GM21515 (cell line): ENCODE results near the gene ACER1.
A peak's percentile ranks its signal among the peaks of the same experiment; 100 is the strongest.
"Not testable (repeated sequence)": the region's sequence is repeated elsewhere in the genome, so short reads cannot be mapped to it uniquely, and the experiment has no call there.

ENCODE experiments used
- ATAC-seq: cut with Tn5 transposase; IDR thresholded peaks from one replicate; pipeline ENCODE4 v1.9.1; 2021; ENCODE audit not compliant: unreplicated experiment

Gene ACER1

DNA sequence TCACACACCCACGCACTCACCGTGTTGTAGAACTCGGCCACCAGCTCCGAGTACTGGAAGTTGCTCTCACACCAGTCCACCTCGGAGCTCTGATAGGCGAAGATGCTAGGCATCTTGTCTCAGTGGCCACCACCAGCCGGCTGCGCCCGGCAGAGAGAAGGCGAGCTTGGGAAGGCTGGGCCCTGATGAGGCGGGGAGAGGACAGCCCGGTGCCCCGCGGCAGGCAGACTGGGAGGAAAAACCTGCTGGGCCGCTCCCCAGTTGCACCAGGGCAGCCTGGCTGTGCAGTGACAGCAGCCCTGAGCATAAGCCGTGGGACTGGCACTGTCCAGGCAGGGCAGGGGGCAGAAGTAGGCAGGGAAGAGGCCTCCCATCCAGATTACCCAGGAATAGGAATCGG, at the start of gene ACER1:
ACER1 (minus strand) TSS at position 174 of the 400 bp plus-strand sequence; CDS start at position 113, 61 bp downstream.
- no peak for ATAC-seq

DNA sequence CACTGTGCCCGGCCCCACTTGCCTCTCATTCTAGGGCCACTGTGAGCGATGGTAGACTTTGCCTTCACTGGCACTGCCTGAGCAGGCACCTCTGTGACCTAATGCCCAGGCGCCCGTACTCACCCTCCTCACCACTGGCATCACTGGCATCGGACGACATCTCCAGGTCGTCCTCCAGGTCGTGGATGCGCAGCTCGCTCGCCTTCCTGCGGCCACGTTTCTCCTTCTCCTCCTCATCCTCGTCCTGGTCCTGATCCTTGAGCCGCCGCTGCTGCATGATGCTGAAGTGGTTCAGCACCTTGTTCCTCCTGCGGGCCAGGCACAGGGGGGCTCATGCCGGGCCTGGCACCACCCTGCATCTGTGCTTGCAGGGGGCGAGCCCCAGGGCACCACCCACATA, 49.8 kb upstream of the ACER1 start:
- no peak for ATAC-seq

GRCh38 chr19:6381030-6381750, 47.8 kb upstream of the ACER1 start:
- ATAC-seq = no peak

- ATAC-seq = no peak
Observed at GRCh38 chr19:6379744-6380143, 46.3 kb upstream of the ACER1 start.

GRCh38 chr19:6378486-6378885, 45.1 kb upstream of the ACER1 start:
- ATAC-seq = no peak

GRCh38 chr19:6378041-6378440, 44.6 kb upstream of the ACER1 start:
- no peak for ATAC-seq

DNA sequence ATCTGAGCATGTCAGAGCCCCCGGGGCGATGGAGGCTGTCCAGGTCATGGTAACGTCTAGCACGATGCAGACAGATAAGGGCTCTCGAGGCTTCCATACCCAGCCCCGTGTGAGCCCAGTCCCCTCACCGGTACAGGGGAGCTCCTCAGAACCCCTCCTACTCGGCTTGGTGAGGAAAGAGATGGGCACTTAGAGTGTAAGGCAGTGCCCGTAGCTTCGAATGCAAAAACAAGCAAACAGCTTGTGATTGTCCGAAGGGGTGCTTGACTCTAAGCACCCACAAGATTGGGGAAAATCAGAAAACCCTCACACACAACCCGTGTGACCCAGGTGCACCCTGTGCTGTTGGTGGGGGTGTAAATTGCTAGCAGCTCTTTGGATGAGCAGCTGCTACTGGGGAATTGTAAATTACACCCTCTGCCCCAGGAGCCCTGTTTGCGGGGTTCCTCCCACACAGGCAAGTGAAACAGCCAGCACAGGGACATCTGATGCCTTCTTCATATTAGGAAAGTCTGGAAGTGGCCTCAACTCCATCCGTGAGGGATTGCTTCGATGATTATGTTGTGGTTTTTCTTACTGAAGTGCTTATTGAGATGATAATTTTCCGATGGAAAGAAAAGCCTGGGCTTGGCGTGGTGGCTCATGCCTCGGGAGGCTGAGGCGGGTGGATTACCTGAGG, 43.2 kb upstream of the ACER1 start:
- no peak for ATAC-seq

DNA sequence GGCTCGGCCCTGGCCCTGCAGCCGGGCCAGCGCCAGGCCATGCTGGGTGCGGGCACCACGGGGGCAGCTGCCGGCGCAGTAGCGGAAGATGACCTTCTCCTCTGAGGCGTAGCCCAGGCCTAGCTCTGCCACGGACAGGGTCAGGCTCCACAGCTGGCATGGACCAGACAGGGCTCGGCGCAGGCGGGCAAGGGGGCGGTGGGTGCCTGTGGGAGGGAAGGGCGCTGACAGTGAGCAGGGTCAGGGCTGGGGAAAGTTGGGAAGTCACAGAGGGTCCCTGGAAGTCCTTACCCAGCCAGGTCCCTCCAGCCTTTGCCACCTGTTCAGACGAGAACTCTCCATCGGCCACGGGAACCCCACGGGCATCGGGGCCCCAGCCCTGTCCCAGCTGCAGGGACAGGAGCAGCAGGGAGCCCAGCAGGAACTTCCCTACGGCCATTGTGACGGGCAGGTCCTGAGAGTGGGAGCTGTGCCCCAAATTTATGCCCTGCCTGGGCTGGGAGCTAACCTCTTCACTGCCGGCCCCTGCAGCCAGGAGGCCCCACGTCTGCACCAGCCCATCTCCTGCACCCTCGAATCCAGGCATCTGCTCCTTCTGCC, 42.1 kb upstream of the ACER1 start, which contains the start of gene PSPN:
PSPN (minus strand) TSS at position 523 of the 600 bp plus-strand sequence; CDS start at position 439, 84 bp downstream.
- ATAC-seq = no peak

- ATAC-seq = no peak
Observed at GRCh38 chr19:6374711-6375410, 41.4 kb upstream of the ACER1 start.

- ATAC-seq = no peak
Observed at GRCh38 chr19:6374161-6374709, 40.8 kb upstream of the ACER1 start.

GRCh38 chr19:6373813-6374108, 40.3 kb upstream of the ACER1 start:
- ATAC-seq = no peak

- peak; percentile 53 for ATAC-seq
Observed at GRCh38 chr19:6373096-6373812, 39.8 kb upstream of the ACER1 start.

- ATAC-seq = peak; percentile 68
Observed at GRCh38 chr19:6372594-6373095, 39.2 kb upstream of the ACER1 start, which contains the start of gene ALKBH7. Gene ALKBH7 (plus strand): TSS chr19:6372794. CDS start chr19:6372821, 27 bp downstream.

DNA sequence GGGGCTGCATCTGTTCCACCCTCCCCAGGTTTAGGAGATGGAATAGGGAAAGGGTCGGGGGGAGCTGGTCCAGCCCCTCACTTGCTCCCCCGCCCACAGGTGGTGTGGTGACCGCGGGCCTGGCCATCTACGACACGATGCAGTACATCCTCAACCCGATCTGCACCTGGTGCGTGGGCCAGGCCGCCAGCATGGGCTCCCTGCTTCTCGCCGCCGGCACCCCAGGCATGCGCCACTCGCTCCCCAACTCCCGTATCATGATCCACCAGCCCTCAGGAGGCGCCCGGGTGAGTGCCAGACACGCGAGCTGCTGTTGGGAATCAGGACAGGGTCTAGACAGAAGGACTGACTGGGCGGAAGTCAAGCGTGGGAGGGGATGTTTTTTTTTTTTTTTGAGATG, 30.9 kb upstream of the ACER1 start:
- ATAC-seq = no peak

DNA sequence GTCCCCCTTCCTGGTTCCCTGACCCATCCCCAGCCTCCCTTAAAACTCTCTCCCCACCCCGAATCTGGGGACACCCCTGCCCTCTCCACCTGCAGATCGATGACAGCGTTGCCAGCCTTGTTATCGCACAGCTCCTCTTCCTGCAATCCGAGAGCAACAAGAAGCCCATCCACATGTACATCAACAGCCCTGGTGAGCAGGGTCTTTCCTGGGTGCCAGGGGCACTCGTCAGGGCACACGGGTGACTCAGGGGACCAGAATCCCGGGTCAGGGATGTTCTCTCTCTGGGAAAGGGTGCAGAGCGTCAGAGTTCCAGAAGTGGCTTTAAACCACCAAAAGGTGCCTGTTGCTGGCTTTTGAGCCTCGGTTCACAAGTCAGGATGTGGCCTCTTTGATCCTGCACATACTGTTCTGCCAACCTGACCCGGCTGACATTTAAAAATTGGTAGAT, 29.0 kb upstream of the ACER1 start:
- ATAC-seq = no peak

- no peak for ATAC-seq
Observed at GRCh38 chr19:6362027-6362350, 28.6 kb upstream of the ACER1 start.

- not testable (repeated sequence) for ATAC-seq
Observed at GRCh38 chr19:6360857-6361216, 27.4 kb upstream of the ACER1 start.

DNA sequence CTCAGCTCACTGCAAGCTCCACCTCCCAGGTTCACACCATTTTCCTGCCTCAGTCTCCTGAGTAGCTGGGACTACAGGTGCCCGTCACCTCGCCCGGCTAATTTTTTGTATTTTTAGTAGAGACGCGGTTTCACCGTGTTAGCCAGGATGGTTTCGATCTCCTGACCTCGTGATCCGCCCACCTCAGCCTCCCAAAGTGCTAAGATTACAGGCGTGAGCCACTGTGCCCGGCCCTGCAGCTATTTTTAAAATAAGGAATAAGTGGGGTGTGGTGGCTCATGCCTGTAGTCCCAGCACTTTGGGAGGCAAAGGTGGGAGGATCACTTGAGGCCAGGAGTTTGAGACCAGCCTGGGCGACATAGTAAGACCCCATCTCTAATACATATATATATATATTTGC, 27.0 kb upstream of the ACER1 start:
- not testable (repeated sequence) for ATAC-seq

- ATAC-seq = no peak
Observed at GRCh38 chr19:6359568-6360341, 26.3 kb upstream of the ACER1 start.

GRCh38 chr19:6358003-6358402, 24.6 kb upstream of the ACER1 start:
- no peak for ATAC-seq
